GM21717 (cell line): ENCODE data around the gene FGL2.
A peak's percentile ranks its signal among the peaks of the same experiment; 100 is the strongest.
"Not testable (repeated sequence)": the region's sequence is repeated elsewhere in the genome, so short reads cannot be mapped to it uniquely, and the experiment has no call there.

Source experiments
- ATAC-seq: cut with Tn5 transposase; IDR thresholded peaks from one replicate; pipeline ENCODE4 v1.9.1; 2021; ENCODE audit warnings: mild to moderate bottlenecking, moderate library complexity; ENCODE audit not compliant: unreplicated experiment

The FGL2 gene

DNA sequence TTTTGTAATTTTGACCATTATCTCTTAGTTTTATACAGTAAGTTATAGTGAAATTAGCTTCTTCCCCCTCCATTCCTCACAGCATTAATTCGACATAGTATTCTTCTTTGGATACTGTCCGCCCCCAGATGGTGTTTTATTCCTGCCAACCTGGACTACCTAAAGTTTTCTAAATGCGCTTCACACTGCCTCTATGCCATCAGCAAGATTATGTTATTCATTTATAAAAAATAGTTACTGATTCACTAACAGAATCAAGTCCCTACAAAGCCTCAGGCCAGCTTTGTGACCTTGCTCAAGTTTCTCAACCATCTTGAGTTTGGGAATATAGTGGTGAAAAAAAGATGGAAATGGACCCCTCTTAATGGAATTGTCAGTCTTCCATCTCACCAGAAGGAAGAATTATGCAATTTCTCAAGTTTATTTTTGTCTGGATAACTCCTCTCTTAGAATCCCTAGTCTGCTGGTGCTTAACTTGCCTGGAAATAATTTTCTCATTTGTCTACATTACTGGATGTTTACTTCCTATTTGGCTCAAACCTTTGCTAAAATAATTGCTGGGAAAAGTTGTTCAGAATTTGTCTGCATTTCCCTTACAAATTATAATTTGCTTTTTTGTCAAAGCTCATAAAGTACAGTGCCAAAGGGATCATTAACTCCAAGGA, 16.7 kb upstream of the FGL2 start:
- ATAC-seq, result no peak

DNA sequence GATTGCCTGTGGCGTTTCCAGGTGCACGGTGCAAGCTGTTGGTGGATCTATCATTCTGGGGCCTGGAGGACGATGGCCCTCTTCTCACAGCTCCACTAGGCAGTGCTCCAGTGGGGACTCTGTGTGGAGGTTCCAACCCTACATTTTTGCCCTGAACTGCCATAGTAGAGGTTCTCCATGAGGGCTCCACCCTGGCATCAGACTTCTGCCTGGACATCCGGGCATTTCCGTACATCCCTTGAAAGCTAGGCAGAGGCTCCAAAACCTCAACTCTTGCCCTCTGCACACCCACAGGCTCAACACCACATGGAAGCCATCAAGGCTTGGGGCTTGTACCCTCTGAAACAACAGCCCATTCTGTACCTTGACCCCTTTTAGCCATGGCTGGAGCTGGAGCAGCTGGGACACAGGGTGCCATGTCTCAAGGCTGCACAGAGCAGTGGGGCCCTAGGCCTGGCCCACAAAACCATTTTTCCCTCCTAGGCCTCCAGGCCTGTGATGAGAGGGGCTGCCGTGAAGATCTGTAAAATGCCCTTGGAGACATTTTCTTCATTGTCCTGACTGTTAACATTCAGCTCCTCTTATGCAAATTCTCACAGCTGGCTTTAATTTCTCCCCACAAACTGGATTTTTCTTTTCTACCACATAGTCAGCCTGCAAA, 10.0 kb upstream of the FGL2 start:
- ATAC-seq, result no peak

DNA sequence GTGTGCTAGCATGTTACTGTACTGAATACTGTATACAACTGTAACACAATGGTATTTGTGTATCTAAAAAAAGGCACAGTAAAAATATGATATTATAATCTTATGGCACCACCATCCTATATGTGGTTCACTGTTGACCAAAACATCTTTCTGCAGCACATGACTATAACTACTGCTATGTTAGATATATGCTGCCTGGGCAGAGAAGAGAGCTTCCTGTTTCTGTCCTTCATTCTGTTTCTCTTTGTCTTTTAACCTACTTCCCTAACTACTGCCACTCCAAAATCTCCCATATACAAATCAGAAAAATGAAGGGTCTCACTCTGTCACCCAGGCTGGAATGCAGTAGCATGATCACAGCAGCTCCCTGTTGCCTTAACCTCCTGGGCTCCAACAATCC, 8.8 kb upstream of the FGL2 start:
- ATAC-seq, result no peak

DNA sequence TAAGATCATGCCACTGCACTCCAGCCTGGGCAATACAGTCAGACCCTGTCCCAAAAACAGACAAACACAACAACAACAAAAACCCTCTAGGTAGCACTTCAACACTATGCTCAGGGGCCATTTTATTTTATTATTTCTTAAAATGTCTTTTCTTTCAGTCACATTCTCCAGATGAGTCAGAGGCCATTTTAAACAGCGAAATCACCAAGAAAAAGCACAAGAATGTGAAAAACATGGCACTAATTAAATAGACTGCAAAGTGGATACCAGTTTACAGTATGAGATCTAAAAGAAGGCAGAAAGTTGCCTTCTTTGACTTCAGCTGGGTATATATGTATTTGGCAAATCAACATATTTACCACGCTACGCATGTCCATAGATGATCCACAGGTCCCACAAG, 6.1 kb upstream of the FGL2 start:
- ATAC-seq, result no peak

GRCh38 chr7:77202481-77202976, 2.9 kb upstream of the FGL2 start:
- peak; percentile 88 for ATAC-seq

DNA sequence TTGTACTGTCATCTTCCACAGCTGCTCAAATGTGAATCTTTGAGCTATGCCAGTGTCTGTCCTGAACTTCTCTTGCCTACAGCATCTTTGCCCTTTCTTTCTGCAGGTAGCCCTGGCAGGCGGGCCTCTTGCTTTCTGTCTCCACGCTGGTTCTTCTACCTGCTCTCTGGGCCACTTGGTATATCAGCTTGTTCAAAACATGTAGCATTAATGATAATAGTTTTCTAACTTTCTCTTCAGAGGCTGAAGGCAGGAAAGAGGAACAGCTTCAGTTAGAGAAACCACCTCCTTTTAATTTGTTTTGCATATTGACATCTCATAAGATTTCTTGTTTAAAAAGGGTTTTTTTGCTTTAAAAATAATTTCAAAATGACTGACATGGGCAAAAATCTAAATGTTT, 923 bp upstream of the FGL2 start:
- ATAC-seq, result no peak

- ATAC-seq, result no peak
Observed at GRCh38 chr7:77197141-77197540, 2.5 kb downstream of the FGL2 start.

DNA sequence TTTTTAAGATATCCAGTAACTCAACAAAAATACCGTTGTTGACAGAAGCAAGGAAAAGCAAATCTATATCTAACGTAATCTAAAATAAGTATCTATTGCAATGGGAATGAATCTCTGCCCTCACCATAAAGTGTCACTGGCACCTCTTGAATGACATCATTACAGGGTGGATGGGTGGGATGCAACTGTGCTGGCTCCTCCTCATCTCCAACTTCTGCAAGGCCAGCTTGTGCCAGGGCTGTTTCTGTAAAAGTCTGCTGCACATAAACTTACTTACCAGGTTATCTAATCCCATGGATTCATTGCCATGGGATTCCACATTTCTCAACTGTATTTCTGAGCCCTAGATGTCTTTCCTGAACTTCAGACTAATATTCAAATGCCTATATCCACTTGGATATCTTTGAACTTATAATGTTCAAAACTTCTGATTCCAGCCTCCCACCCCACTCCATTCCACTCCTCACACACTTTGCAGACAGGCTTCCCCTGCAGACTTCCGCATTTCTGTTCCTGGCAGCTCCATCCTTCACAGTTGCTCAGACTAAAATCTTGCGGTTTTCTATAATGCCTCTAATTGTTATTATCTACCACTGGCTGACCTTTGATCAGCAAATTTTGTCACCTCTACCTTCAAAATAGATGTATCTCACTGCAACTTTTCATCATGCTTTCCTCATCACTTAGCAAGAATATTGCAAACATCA, 10.7 kb downstream of the FGL2 start:
- ATAC-seq, result no peak

DNA sequence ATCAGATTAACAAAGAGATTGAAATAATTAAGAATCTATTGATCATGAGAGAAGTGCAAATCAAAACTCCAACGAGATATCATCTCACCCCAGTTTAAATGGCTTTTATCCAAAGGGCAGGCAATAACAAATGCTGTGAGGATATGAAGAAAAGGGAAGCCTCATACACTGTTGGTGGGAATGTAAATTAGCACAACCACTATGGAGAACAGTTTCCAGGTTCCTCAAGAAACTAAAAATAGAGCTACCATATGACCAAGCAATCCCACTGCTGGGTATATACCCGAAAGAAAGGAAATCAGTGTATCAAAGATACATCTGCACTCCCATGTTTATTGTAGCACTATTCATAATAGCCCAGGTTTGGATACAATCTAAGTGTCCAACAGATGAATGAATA, 13.8 kb downstream of the FGL2 start:
- no peak for ATAC-seq

GRCh38 chr7:77184990-77185389, 14.6 kb downstream of the FGL2 start:
- ATAC-seq, result no peak

DNA sequence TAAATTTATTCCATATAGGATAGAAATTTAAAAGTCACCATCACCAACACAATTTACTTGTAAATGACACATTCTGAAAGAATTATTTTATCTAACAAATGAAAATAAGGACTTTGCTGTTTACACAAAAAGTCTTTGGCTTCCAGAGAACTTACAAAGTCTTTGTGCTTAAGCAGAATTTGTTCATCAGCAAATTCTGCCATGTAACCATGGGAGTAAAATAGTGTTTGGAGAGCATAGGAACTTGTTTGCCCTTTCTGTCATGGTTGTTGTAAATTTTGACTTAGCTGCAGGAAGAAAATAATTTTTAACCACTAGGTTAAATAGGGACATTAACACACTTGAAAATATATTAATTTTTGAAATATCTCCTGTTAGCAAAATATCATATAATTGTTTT, 15.2 kb downstream of the FGL2 start:
- no peak for ATAC-seq

GRCh38 chr7:77182261-77182660, 17.4 kb downstream of the FGL2 start:
- no peak for ATAC-seq

- ATAC-seq, result no peak
Observed at GRCh38 chr7:77181734-77182133, 17.9 kb downstream of the FGL2 start.

DNA sequence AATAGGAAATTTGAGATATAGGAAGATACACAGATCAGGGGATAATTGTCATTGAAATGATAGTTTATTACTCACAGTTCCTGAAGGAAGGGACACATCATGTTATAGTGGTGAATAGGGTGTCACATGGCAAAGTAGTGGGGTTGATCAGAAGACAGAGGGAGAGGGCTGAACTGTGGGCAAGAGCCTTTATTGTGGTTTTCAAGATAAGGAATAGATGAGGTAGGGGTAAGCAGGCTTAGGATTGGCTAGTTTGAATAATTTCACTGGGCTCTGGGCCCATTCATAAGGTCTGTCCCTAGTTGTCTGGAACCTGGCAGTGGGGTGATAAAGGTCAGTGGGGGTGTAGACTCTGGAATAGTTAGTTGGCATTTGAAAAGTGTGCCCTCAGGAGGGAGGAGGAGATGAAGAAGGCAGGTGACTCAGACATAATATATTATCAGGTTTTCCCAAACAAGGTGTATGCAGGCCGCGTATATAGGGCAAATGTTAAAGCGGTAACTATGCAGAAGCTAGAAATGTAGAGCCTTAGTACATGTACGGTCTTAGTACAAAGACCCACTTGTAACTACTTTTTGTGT, 18.5 kb downstream of the FGL2 start:
- ATAC-seq, result no peak

DNA sequence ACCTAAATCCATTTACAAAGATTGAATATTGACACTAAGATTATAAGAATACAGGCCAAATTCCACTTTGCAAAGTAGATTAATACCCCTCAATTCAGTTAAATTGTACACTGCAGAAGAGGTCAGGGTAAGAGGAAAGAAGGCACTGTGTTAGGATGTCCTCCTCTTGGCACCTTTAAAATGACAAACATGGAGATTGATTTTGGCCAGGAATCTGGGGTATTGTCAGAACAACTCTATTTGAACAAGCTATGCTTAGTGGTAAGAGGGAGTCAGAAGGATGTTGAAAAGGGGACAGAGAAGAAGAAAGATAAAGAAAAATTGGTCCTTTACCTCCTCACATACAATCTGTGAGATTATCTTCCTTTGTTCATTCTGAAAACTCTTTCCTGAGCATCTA, 21.6 kb downstream of the FGL2 start:
- ATAC-seq, result not testable (repeated sequence)

- not testable (repeated sequence) for ATAC-seq
Observed at GRCh38 chr7:77177321-77177904, 22.2 kb downstream of the FGL2 start.

- peak; percentile 66 for ATAC-seq
Observed at GRCh38 chr7:77175274-77175800, 24.3 kb downstream of the FGL2 start.

DNA sequence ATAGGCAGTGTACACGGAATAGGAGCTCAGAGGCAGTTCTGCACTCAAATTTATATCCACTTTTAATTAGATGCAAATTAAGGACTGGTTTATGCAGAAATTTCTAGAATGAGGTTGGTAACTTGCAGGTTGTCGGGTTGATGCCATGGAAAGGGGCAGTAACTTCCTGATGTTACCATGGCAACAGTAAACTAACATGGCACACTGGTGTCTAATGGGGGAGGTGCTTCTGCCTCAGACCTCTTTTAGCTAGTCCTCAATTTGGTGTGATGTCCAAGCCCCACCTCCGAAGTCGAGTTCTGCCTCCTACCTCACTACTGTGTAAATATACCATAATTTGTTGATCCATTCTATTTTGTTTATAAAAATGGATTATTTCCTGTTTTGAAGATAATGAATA, 25.2 kb downstream of the FGL2 start:
- not testable (repeated sequence) for ATAC-seq

GRCh38 chr7:77172437-77173172, 27.0 kb downstream of the FGL2 start:
- not testable (repeated sequence) for ATAC-seq

DNA sequence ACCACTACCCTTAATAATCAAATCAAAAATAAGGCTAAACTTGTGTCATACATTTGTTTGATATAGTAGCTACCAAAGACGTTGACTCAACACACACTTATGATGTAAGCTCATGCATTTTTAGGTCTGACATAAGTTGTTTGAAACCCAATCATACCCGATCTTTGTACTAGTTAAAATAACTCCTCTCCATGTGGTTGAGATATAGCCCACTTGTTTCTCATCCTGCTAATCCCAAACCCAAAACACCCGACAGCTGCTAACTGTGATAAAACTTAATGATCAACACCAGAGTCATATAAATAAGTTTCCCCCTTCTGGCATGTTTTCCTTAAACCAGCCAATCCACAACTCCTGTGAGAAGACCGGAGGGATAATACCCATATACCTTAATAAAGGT, 28.5 kb downstream of the FGL2 start:
- not testable (repeated sequence) for ATAC-seq
